GM19023 (cell line): ENCODE measurements around the gene NT5C3A.
A peak's percentile ranks its signal among the peaks of the same experiment; 100 is the strongest.
"Not testable (repeated sequence)": the region's sequence is repeated elsewhere in the genome, so short reads cannot be mapped to it uniquely, and the experiment has no call there.

Experiments
- ATAC-seq: cut with Tn5 transposase; IDR thresholded peaks from one replicate; pipeline ENCODE4 v1.9.1; 2021; ENCODE audit warnings: mild to moderate bottlenecking, moderate library complexity; ENCODE audit not compliant: unreplicated experiment

The NT5C3A gene

DNA sequence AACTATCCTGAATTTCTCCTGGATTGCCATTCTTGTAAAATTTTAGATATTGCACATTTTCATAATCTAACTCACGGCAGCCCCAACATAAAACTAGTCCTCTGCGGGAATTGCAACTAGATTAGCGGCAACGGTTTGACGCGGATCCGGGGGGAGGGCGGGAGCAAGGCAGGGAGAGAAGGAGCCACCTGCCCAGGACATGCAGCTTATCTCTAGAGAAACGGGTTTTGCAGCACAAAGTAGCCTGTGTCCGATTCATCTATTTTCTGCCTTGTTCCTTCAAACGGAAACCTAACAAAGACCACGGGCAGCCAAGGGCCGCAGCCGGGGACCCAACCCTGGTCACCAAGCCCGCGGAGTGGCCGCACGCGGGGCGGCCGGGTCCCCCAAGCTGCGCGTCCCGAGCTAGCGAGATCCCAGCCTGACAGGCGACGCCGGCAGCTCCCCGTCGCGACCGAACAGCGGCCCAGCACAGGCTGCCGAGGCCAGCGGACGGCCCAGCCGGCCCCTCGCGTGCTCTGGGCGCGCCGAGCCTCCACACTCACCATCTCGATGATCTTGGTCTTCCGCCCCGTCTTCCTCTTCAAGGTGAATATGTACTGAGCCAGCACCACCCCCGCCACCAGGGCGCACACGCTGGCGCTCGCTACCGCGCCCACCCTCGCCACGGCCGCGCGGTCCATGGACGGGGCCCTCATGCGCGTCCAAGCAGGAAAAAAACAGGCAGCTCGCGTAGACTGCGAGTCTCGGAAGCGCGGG, at the start of gene NT5C3A:
TSS of gene NT5C3A (minus strand) at position 754 of the 759 bp plus-strand sequence. CDS start at position 683, 71 bp downstream.
- peak; percentile 43 for ATAC-seq

DNA sequence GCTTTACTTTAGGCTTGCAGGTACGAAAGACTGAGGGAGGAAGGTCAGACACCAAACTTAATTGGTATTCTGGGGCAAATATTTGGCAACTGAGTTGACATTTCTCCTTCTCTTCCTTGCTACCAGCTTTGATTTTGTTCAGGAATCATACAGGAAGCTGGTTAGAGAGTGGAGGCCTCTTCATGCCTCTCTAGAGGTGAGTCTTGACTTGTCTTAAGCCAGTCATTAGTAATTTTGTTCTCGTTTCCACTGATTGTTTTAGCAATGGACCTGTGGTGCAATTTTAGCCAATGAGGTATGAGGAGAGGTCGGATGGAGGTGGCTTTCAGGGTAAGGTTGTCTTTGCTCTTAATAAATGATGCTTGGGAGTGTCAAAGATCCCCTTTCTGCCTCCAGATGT, 49.0 kb upstream of the NT5C3A start:
- no peak for ATAC-seq

- no peak for ATAC-seq
These were observed 47.2 kb upstream of the NT5C3A start for GRCh38 chr7:33109758-33110238.

DNA sequence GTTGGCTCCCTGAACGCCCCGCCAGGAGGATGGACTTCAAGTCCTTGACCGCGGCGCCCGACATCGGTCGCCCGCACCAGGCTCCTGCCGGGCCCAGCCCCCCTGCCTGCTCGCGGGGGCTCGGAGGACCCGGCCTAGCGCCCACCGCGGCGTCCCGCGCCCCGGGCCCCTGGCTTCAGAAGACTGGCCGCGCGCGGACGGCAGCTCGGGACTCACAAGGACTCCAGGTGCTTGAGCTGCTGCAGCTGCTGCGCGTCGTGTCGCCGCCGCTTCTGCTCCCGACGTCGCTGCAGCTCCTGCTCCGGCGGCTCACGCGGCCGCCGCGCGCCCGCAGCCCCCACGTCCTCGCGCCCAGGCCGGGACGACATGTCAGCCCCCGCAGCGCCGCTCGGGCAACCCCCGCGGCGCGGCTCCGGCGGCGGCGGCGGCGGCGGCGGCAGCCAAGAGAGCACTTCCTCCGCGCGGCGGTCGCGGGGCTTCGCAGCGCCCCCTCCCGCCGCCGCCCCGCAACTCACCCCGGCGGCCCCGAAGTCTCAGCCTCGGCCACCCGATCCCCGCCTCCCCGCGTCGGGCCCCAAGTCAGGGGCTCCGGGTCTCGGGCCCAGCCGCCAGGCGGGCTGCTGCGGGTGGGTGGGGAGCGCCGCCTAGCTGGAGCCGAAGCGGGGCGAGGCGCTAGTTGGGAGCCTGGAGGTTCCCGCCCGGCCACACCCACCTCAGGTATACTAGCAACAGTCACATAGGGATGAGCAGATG, 46.6 kb upstream of the NT5C3A start, which contains the start of gene RP9:
TSS of gene RP9 (minus strand) at position 400 of the 753 bp plus-strand sequence. CDS start at position 368, 32 bp downstream.
- peak; percentile 90 for ATAC-seq

DNA sequence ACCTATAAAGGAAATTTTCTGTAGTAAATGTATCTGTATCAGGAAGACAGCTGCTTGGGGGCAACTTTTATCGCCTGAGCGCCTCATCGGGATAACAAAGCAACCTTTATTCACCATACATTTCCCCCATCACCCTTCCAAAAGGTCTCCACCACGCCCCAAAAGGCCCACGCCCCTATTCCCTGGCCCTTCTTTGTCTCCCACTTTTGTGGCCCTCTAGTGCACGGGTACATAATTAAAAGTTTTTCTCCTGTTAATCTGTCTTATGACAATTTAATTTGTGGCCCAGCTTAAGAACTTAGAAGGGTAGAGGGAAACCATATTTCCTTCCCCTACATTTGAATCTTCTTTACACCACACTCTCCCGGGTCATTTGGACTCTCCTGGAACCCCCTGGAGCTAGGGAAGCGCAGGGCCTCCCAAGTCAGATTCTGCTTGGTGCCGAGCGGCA, 46.0 kb upstream of the NT5C3A start:
- ATAC-seq: peak; percentile 6

DNA sequence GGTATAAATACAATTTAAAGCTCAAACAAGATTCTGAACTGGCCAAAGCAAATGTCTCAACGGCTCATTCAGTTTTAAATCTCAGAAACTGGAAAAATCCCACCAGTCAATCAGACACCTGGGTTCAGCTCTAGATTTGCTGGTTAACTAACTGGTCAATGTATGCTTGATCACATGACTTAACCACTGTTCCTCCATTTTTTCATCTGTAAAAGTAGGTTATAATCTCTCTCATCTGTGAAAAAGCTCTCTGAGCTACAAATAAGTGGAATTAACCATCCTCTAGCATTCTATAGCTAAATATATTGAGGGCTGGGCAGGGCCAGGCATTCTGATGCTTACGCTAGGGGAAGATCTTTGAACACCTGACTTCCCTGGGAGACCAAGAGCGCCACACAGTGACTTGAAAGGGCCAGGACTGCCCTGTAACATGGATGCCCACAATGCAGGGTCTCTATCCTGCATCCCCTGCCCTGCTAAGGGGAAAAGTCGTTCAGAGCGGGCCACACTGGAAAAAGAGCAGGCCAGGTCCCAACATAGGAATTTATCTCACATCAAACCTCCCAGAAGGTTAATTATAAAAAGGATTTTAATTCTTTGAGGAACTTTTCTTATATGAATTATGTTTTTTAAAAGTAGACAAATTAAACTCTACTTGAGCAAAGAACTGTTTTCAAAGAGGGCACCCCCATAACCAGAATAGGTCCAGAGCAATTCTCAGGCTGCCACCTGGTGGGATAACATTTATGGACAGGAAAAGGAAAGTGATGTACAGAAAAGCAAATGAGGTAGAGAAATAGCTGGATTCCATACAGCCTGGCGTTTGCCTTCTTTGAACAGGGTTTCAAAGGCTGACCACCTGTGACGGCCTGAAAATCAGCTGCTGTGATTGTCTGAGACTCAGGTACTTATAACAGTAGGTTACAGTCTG, 44.8 kb upstream of the NT5C3A start:
- no peak for ATAC-seq

GRCh38 chr7:33101906-33102305, 39.3 kb upstream of the NT5C3A start:
- ATAC-seq: no peak

- ATAC-seq: no peak
These were observed 38.2 kb upstream of the NT5C3A start for GRCh38 chr7:33100770-33101169.

DNA sequence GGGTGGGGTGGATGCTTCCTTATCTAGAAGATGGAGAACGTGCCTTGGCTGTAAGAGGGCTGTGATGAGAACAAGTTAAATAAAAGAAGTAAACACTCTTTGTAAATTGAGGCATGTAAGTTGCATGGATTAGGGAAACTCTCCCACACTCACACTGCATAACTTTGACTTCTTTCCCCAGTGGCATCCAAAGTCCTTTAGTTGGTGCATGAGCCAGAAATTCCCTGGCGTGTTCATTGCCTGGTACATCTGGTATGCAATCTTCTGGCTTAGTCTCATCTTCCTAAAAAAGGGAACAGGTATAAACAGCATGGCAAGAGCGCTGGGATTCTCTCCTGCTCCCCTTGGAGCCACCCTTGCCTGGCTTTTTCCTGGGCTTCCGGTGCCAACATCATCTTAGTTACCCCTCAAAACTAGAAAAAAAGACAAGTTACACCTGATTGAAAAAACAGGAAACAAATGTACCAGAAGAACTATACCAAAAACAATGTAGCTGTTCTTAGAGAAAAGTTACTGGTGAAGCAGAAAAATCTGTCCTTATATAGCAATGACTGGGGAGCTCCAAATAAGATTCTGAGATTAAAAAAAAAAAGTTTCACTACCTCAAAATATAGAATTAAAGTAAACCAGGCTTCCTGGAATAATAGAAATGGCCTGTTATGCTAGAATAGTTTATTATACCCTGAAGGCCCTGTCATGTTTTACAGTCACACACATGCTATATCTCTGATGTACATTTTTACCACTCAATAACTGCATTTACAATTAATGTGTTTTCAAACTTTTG, 36.8 kb upstream of the NT5C3A start:
- no peak for ATAC-seq

GRCh38 chr7:33094745-33095275, 32.2 kb upstream of the NT5C3A start:
- ATAC-seq: not testable (repeated sequence)

DNA sequence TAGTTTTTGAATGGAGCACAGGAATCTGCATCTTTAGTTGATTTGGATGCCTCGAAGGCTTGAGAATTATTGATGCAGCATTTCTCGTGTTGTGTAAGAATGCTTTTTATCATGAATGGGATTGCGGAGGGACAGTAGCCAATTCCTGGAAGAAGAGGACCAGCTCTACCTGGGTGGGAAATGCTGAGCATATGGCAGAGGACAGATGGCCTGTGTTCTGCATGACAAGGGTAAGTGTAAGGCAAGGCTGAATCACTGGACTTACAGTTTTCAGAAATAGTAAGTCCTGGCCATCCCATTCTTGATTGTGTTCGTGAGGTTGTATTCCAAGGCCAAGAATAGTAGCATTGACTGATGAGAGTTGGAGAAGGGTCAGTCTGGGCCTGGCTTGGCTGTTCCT, 30.7 kb upstream of the NT5C3A start:
- no peak for ATAC-seq

- no peak for ATAC-seq
These were observed 29.1 kb upstream of the NT5C3A start for GRCh38 chr7:33091641-33092191.

DNA sequence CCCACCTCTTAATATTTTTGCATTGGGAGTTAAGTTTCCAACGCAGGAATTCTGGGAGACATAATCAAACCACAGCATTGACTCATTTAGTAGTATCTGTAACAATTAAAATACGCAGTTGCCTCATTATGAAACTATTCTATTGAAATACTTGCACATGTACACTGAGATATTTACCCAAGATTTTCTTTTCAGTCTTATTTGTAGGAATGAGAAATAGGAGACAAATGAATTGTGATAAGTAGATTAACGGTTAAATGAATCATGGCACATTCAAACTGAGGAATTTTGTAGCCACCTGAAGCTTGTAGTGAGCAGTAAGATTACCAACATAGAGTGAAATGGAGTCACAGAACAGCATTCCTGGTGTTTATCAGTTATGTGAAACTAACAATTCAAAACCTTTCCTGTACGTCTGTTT, 28.5 kb upstream of the NT5C3A start:
- no peak for ATAC-seq

- no peak for ATAC-seq
These were observed 26.6 kb upstream of the NT5C3A start for GRCh38 chr7:33089142-33089541.

- no peak for ATAC-seq
These were observed 25.3 kb upstream of the NT5C3A start for GRCh38 chr7:33087858-33088257.

- ATAC-seq: no peak
These were observed 24.8 kb upstream of the NT5C3A start for GRCh38 chr7:33087356-33087755.

GRCh38 chr7:33079763-33080690, 17.5 kb upstream of the NT5C3A start:
- no peak for ATAC-seq

- ATAC-seq: no peak
These were observed 16.5 kb upstream of the NT5C3A start for GRCh38 chr7:33079096-33079495.
